K562 (cell line): ENCODE measurements around the gene HTR3E. TPM values are rescaled to one million over a fixed set of nuclear protein-coding genes. Genes with fewer than 3 reads are reported as not detected.

Source experiments
- AFF1 ChIP-seq, 2 experiments: fragments of 450-650 bp; IDR thresholded peaks; 2 replicates each; pipeline ENCODE4 v1.6.1; 2018; ENCODE audit warnings: mild to moderate bottlenecking in 2 of 2, low read depth in 1 of 2; ENCODE audit not compliant: partially characterized antibody in 2 of 2
- FOSL1 ChIP-seq: fragments of 200-800 bp; sonication (Bioruptor generic); conservative IDR thresholded peaks from 2 replicates; pipeline ENCODE4 v1.6.1; 2016; ENCODE audit warnings: missing genetic modification characterization, missing compliant biosample characterization
- HDAC8 ChIP-seq: fragments of 450-650 bp; IDR thresholded peaks from 2 replicates; pipeline ENCODE4 v1.6.1; 2016; ENCODE audit warnings: mild to moderate bottlenecking, missing genetic modification characterization, moderate library complexity, missing compliant biosample characterization
- HMGN3 ChIP-seq: IDR thresholded peaks from 2 replicates; pipeline ENCODE4 v1.6.1; 2011; ENCODE audit warnings: borderline replicate concordance, low read depth, mild to moderate bottlenecking, mixed read lengths, low read length; ENCODE audit not compliant: insufficient read length; ENCODE audit errors: extremely low read depth
- HOMEZ ChIP-seq: fragments of 250-450 bp; sonication (Bioruptor Pico); IDR thresholded peaks from 2 replicates; pipeline ENCODE4 v1.4.0; 2020; ENCODE audit warnings: mild to moderate bottlenecking, moderate library complexity
- IRF1 ChIP-seq: sonication (generic); formaldehyde crosslinking; IDR thresholded peaks from 2 replicates; pipeline ENCODE4 v1.8.0; 2022; ENCODE audit warnings: missing genetic modification reagents, mild to moderate bottlenecking, borderline replicate concordance
- POLR2A ChIP-seq: fragments of 450-650 bp; conservative IDR thresholded peaks from 2 replicates; pipeline ENCODE4 v1.6.1; 2016
- SRSF3 ChIP-seq: fragments of 200-400 bp; formaldehyde crosslinking; IDR thresholded peaks from 2 replicates; pipeline ENCODE4 v1.6.1; 2016; ENCODE audit warnings: mild to moderate bottlenecking, low read length, moderate library complexity; ENCODE audit not compliant: insufficient read depth
- ZBTB9 ChIP-seq: fragments of 450-650 bp; formaldehyde crosslinking; IDR thresholded peaks from 2 replicates; pipeline ENCODE4 v1.4.0; 2020; ENCODE audit warnings: mild to moderate bottlenecking, moderate library complexity
- ZNF408 ChIP-seq: fragments of 250-450 bp; sonication (Bioruptor Pico); IDR thresholded peaks from 2 replicates; pipeline ENCODE4 v1.4.0; 2020; ENCODE audit warnings: low read depth, mild to moderate bottlenecking, moderate library complexity
- polyA plus RNA-seq, 8 experiments: library from polyadenylated mRNA; depleted of rRNA in 4 of 8; stranded (reverse) in 5 of 8; unstranded in 3 of 8; fragments of >200 nt; fragmentation: Nextera tagmentation in 2 of 8; fragmentation: Illumina TruSeq in 1 of 8; extraction: Ambion mirVana in 2 of 8; extraction: Trizol in 1 of 8; gene quantifications; 2 replicates each; pipeline versions ENCODE4 v1.2.1 to v1.2.3, GENCODE V29; 2011 to 2014; ENCODE audit warnings: inconsistent platforms in 1 of 8, missing spikeins in 1 of 8
- total RNA-seq, 7 experiments: library from RNA; depleted of rRNA in 6 of 7; stranded (reverse); fragments of >200 nt in 6 of 7; fragmentation: Illumina TruSeq in 2 of 7; extraction: Trizol in 2 of 7; gene quantifications; 2 replicates each; pipeline versions ENCODE4 v1.2.1 to v1.2.3, GENCODE V29; 2011 to 2021; ENCODE audit warnings: low replicate concordance in 1 of 7

Gene HTR3E
- total and polyA plus RNA-seq, 9 of the 15 experiments (the other 6 are each of a cell fraction or from before 2014, with no cell fraction given): not detected

GRCh38 chr3:184154885-184155643 is 58.2 kb downstream of the HTR3E start, which contains the start of gene DVL3 (continued):
- TF ChIP-seq HOMEZ (no peak), FOSL1 (tag) (no peak), HDAC8 (no peak), SRSF3 (no peak), ZBTB9 (CRISPR knock-in tag) (no peak), ZNF408 (CRISPR knock-in tag) (no peak), POLR2A (peak; percentile 51; the same call in 1 of the 2 replicates), IRF1 (no peak), HMGN3 (peak; percentile 76), AFF1 (IDR thresholded peaks at IDR 0.05; ENCODE audit: low read depth in 1 of 2, partially characterized antibody in 2 of 2) (no peak)
